Measurements from ENCODE around the gene LRRC63.

LRRC63 gene

DNA sequence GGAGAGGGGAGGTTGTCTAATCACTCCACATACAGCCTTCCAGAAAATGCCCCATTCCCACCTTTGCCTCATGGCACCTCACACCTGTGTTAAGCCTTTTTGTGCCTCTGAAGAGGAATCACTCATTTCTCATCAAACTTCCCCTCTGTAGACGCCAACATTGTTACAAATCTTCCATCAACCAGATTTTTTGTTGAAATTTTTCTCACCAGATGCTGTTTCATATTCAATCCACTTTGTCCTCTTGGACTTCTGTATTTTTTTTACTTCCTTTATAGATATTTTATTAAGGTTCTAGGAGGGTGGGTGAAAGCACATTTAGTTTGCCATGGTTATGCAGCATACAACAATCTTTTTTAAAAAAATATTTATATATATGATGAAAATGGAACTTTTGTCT is 101.3 kb downstream of the LRRC63 start:
- no peak for DNase-seq (ENCODE audit: low read depth)

GRCh38 chr13:46313432-46314257 is 101.9 kb downstream of the LRRC63 start:
- no peak for DNase-seq (ENCODE audit: low read depth)

DNA sequence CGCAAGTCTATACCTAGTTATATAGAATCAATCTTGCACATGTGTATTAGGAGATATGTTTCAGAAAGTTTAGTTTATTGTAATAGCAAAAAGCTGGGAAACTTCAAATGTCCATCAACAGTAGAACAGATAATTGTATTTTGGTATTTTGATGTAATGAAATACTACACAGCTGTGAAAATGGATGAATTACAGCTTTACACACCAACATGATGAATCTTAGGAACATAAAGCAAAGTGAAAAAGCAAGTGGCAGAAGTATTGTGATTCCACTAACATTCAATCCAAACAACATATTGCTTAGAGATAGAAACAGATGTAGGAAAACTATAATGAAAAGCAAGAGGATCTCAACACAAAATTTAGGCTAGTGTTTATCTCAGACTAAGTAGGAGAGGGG is 102.9 kb downstream of the LRRC63 start:
- DNase-seq (ENCODE audit: low read depth), result no peak

DNA sequence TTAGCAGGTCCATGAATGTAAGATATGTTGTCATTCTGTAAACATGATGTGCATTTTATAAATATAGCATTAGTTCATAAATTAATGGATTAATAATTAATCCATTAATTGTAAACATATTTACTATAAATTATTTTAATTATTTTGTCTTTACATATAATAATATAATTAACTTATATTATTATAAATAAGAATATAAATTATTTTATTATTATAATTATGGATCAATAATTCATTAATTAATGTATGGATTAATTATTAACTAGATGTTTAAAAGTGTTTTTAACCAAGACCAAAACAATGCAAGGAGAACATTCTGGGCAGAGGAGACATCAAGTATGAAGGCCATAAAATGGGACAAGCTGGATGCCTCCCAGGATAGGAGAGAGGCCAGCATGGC is 103.3 kb downstream of the LRRC63 start:
- no peak for DNase-seq (ENCODE audit: low read depth)

GRCh38 chr13:46315491-46316075 is 103.9 kb downstream of the LRRC63 start:
- no peak for DNase-seq (ENCODE audit: low read depth)

DNA sequence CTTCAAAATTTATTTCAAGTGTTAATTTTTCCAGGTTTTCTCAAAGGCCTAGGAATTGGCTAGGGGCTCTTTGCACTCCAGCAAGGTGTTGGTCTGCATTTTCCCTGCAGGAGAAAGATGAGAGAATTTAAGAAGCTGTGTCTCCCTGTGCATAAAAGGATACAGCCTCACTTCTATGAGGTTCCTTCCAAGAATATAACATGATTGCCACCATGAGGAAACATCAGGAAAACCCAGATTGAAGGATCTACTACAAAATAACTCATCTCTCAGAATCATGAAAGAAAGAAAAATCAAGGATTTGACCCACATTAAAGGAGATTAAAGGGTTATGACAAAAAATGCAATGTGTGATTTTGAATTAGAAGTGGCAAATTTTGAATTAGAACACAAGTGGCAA is 105.4 kb downstream of the LRRC63 start:
- DNase-seq (ENCODE audit: low read depth), result no peak

- DNase-seq (ENCODE audit: low read depth), result no peak
Measured at GRCh38 chr13:46318986-46319385, 107.3 kb downstream of the LRRC63 start.

DNA sequence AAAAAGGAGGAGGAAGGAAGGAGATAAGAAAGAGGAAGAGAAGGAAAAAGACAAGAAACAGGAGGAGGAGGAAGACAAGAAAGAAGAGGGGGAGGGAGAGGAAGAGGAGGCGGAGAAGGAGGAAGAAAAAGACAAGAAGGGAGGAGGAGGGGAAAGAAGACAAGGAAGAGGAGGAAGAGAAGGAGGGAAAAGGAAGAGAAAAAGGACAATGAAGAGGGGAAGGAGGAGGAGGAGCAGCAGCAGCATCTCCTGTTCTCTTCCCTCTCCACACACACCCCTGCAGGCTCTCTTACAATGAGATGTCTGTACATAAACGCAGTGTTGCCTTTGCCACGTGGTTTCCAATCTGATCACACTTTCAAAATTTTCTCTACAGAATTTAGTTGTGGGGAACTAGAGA is 108.7 kb downstream of the LRRC63 start:
- no peak for DNase-seq (ENCODE audit: low read depth)

DNA sequence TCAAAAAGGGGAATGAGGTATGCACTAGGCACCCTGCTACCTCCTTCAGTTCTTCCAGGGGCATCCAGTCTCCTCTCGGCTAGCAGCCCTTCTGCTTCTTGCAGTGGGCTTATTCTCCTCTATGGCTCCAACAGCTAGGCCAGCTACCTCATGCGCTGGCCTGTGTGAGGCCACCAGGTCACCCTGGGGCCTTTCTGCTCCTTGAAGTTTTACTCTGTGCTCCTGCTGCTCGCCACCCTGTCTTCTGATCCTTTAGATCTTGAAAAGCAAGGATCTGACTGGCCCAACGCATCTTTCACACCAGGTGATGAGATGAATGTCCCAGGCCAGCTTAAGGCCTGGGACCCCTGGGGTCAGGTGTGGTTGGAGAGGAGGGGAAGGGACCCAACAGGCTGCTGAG is 109.1 kb downstream of the LRRC63 start:
- DNase-seq (ENCODE audit: low read depth), result no peak

- peak; percentile 62 for DNase-seq (ENCODE audit: low read depth)
Measured at GRCh38 chr13:46321494-46322225, 109.9 kb downstream of the LRRC63 start.

- peak; percentile 17 for DNase-seq (ENCODE audit: low read depth)
Measured at GRCh38 chr13:46324976-46325375, 113.2 kb downstream of the LRRC63 start.

All from ELR (cell line).